ENCODE data around the gene KMT2C. TPM values are rescaled to one million over a fixed set of nuclear protein-coding genes. Genes with fewer than 3 reads are reported as not detected.
"Not testable (repeated sequence)": the region's sequence is repeated elsewhere in the genome, so short reads cannot be mapped to it uniquely, and the experiment has no call there.

The KMT2C gene
- total and polyA plus RNA-seq, 9 donors, result 14.0 to 109 (median 74.0) TPM

DNA sequence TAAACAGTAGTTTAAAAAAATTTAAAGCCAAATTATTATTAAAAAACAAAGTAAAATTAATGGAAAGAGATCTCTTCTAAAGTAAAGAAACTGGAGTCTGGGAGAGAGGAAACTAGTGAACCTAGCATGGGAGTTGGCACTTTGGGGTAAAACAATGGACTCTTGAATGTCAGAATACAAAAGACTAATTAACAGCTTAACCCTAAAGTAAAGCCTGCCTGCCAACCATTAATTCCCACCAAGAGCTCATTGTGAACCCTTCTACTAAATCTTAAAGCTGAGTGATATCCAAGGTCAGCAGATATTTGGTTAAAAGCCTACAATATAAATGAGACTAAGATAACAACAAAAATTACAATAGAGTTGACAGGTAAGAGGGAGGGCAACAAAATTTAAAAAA, 36.5 kb downstream of the KMT2C start:
- Histone ChIP-seq H3K4me3 (no peak overlapping the region), H3K27me3 (no peaks in the 10 kb centered on the region), H3K4me1 (ENCODE audit: insufficient read depth) (peaks cover 5% of the 10 kb centered on the region), H3K9me3 (no peaks in the 10 kb centered on the region), H3K36me3 (no peaks in the 10 kb centered on the region), H3K27ac (no peak overlapping the region)
- DNase-seq, result no peak
- TF ChIP-seq POLR2A (IDR thresholded peaks at IDR 0.05) (no peak), EP300 (IDR thresholded peaks at IDR 0.05) (no peak)
- TF ChIP-seq, protein P1, sequence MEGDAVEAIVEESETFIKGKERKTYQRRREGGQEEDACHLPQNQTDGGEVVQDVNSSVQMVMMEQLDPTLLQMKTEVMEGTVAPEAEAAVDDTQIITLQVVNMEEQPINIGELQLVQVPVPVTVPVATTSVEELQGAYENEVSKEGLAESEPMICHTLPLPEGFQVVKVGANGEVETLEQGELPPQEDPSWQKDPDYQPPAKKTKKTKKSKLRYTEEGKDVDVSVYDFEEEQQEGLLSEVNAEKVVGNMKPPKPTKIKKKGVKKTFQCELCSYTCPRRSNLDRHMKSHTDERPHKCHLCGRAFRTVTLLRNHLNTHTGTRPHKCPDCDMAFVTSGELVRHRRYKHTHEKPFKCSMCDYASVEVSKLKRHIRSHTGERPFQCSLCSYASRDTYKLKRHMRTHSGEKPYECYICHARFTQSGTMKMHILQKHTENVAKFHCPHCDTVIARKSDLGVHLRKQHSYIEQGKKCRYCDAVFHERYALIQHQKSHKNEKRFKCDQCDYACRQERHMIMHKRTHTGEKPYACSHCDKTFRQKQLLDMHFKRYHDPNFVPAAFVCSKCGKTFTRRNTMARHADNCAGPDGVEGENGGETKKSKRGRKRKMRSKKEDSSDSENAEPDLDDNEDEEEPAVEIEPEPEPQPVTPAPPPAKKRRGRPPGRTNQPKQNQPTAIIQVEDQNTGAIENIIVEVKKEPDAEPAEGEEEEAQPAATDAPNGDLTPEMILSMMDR (IDR thresholded peaks at IDR 0.05), result no peak
- intact Hi-C loops (cut with DNase I), result no loop called here

DNA sequence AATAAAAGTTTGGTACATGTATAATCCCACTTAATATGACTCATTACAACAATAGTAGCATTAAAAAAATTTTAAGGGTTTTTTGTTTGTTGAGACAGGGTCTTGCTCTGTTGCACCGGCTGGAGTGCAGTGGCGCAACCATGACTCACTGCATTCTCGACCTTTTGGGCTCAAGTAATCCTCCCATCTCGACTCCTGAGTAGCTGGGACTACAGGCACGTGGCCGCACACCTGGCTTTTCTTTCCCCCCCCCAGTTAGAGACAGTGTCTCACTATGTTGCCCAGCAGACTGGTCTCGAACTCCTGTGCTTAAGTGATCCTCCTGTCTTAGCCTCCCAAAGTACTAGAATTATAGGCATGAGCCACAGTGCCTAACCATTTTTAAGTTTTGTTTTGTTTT, 40.7 kb downstream of the KMT2C start:
- 82 to 91% (median 85%) methylated on average over 7 of the region's 7 CpGs for WGBS, 3 donors
- H3K36me3 ChIP-seq, result no peaks in the 10 kb centered on the region
- TF ChIP-seq POLR2A (IDR thresholded peaks at IDR 0.05) (no peak), EP300 (IDR thresholded peaks at IDR 0.05) (no peak)
- TF ChIP-seq, protein P1 (IDR thresholded peaks at IDR 0.05), result no peak
- intact Hi-C loops (cut with DNase I), result no loop called here
- H3K9me3 ChIP-seq, result no peaks in the 10 kb centered on the region
- no peak overlapping the region for H3K4me3 ChIP-seq
- peaks cover 5% of the 10 kb centered on the region for H3K4me1 ChIP-seq (ENCODE audit: insufficient read depth)
- no peak for DNase-seq
- no peak overlapping the region for H3K27ac ChIP-seq
- H3K27me3 ChIP-seq, result no peaks in the 10 kb centered on the region

DNA sequence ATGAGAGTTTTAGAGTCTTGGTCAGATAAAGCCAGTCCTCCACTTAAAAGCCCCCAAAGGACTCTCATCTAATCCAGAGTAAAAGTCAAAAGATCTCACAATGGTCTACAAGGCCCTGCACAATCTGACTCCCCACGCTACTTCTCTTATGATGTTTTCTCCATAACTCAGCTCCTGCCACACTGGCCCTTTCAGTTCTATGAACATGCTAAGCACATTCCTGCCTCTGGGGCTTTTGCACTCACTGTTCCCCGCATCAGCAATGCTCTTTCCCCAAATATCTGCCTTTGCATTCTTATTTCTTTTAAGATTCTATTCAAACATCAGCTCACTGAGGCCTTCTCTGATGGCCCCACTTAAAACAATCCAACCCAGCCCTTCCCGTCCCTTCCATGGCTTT, 41.6 kb downstream of the KMT2C start:
- WGBS, 3 donors, result 49 to 52% (median 50%) methylated on average over 3 of the region's 3 CpGs
- H3K27ac ChIP-seq; H3K27me3 ChIP-seq; H3K9me3 ChIP-seq; H3K4me3 ChIP-seq; intact Hi-C loops (cut with DNase I); H3K36me3 ChIP-seq; H3K4me1 ChIP-seq (ENCODE audit: insufficient read depth); DNase-seq: not testable (repeated sequence)

DNA sequence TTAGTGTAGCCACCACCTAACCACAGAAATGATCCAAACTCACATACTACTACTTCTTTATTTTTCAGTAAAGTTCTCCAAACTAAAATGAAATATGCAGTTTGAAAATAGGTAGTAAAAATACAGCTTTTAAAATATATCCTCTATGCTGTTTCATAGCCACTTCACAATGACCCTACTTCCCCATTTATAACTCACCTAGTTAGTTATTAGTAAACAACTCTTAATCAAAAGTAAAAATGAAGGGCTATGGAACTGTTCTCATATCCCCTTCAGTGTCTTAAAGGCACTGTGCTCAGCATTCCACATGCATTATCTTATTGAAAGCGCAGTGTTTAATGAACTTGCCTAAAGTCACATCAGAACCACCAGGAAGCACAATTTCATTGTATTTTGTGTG, 43.5 kb downstream of the KMT2C start:
- 76 to 97% (median 94%) methylated on average over 1 of the region's 1 CpG for WGBS, 3 donors
- Histone ChIP-seq H3K36me3 (no peaks in the 10 kb centered on the region), H3K27me3 (no peaks in the 10 kb centered on the region), H3K4me3 (no peak overlapping the region), H3K4me1 (ENCODE audit: insufficient read depth) (no peaks in the 10 kb centered on the region), H3K27ac (no peak overlapping the region), H3K9me3 (no peaks in the 10 kb centered on the region)
- intact Hi-C loops (cut with DNase I), result no loop called here
- DNase-seq, result no peak
- TF ChIP-seq, protein P1 (IDR thresholded peaks at IDR 0.05), result no peak
- TF ChIP-seq EP300 (IDR thresholded peaks at IDR 0.05) (no peak), POLR2A (IDR thresholded peaks at IDR 0.05) (no peak)

DNA sequence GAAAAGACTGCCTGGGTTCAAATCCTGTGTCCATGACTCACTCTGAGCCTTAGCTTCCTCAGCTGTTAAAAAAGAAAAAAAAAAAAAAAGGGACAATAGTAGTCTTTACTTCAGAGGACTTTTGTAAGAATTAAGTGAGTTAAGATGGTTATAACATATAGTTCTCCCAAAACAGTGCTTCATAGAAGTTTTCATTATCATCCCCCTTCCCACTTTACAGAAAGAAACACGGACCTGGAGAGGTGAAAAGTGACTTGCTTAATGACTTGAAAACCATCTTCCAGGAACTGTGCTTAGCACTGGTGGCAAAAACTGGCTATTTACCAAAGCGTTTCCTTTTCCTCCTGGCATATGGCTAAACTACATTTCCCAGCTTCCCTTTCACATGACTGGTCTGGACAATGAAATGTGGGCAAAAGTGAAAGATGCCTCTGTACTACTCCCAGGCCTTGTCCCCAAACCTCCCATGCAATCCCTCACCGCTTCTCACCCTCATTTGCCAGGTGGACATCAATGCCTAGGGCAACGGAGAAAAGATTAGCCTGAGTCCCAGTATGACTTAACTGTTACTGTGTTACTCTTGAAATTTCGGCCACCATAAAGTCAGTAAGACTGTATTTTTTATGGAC, 49.6 kb downstream of the KMT2C start:
- H3K27ac ChIP-seq; DNase-seq; intact Hi-C loops (cut with DNase I); H3K9me3 ChIP-seq; H3K4me3 ChIP-seq; H3K4me1 ChIP-seq (ENCODE audit: insufficient read depth); H3K36me3 ChIP-seq; H3K27me3 ChIP-seq: not testable (repeated sequence)
- 44 to 62% (median 52%) methylated on average over 4 to 5 of the region's 5 CpGs for WGBS, 3 donors

DNA sequence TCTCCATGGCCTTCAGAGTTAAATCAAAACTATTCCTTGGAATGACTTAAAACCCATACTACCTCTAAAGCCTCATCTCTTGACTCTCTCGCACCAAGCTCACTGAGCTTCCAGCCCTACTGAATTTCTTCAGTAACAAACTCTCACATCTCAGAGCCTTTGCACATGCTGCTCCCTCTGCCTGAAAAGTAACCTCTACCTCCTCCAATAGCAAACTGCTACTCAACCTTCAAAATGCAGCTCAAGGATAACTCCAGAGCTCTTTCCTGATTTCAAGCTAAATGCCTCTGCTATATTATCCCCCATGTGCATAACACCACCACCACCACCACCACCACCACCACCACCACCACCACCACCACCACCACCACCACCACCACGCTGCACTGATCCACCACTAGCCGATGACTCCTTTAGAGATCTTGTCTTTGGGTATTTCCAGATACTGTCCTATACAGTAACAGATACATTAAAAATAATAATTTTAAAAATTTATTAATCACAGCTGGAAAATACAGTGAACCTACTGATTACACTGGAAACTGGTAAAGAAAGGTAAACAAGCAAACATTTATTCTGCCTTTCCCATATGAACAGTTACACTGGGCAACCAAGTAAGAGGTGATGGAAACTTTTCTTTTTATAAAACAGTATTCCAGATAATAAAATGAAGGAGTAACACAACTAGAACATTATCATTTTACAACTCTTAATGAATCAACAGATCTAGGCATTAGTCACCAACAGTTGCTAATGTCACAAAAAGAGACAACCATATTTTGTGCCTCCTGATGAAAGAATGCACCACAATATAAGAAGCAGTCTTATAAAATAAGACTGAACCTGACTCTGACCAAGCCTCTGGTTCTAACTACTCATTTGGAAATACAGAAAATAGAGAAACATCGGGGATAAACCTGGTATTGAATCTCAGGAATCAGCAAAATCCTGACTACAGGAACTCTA, 51.3 kb downstream of the KMT2C start:
- DNase-seq; intact Hi-C loops (cut with DNase I); H3K36me3 ChIP-seq; H3K9me3 ChIP-seq; H3K27ac ChIP-seq; H3K4me1 ChIP-seq (ENCODE audit: insufficient read depth); H3K27me3 ChIP-seq; H3K4me3 ChIP-seq: not testable (repeated sequence)
- 55 to 71% (median 68%) methylated on average over 4 of the region's 4 CpGs for WGBS, 3 donors
